Measurements from ENCODE around the gene CHMP4B.

Gene CHMP4B

GRCh38 chr20:33836277-33836676 lies 25.1 kb downstream of the CHMP4B start:
- TF ChIP-seq GLIS3 (CRISPR knock-in tag; IDR thresholded peaks at IDR 0.05): no peak
- no peak for TF ChIP-seq TCF4 (CRISPR knock-in tag; IDR thresholded peaks at IDR 0.05; ENCODE audit: borderline replicate concordance)
- ATAC-seq: no peak

- TF ChIP-seq ZFP30 (CRISPR knock-in tag; IDR thresholded peaks at IDR 0.05): no peak
- TF ChIP-seq SNAI2 (CRISPR knock-in tag; IDR thresholded peaks at IDR 0.05): no peak
- no peak for TF ChIP-seq ARNTL (CRISPR knock-in tag; IDR thresholded peaks at IDR 0.05; ENCODE audit: borderline replicate concordance, low read depth)
- TF ChIP-seq ZNF8 (CRISPR knock-in tag; IDR thresholded peaks at IDR 0.05): no peak
- TF ChIP-seq POU6F1 (CRISPR knock-in tag; IDR thresholded peaks at IDR 0.05; ENCODE audit: borderline replicate concordance, low read depth): no peak
- no peak for TF ChIP-seq ZFP3 (CRISPR knock-in tag; IDR thresholded peaks at IDR 0.05)
- no peak for TF ChIP-seq CSDC2 (CRISPR knock-in tag; IDR thresholded peaks at IDR 0.05)
- TF ChIP-seq PPARA (CRISPR knock-in tag; IDR thresholded peaks at IDR 0.05; ENCODE audit: borderline replicate concordance): no peak
- TF ChIP-seq ISL1 (CRISPR knock-in tag; IDR thresholded peaks at IDR 0.05): no peak
- TF ChIP-seq GLIS3 (CRISPR knock-in tag; IDR thresholded peaks at IDR 0.05): no peak
- TF ChIP-seq TOX (CRISPR knock-in tag; IDR thresholded peaks at IDR 0.05; ENCODE audit: borderline replicate concordance): no peak
- TF ChIP-seq ZC3H10 (CRISPR knock-in tag; IDR thresholded peaks at IDR 0.05): no peak
- no peak for ATAC-seq
Observed at GRCh38 chr20:33837096-33837830, 26.1 kb downstream of the CHMP4B start.

DNA sequence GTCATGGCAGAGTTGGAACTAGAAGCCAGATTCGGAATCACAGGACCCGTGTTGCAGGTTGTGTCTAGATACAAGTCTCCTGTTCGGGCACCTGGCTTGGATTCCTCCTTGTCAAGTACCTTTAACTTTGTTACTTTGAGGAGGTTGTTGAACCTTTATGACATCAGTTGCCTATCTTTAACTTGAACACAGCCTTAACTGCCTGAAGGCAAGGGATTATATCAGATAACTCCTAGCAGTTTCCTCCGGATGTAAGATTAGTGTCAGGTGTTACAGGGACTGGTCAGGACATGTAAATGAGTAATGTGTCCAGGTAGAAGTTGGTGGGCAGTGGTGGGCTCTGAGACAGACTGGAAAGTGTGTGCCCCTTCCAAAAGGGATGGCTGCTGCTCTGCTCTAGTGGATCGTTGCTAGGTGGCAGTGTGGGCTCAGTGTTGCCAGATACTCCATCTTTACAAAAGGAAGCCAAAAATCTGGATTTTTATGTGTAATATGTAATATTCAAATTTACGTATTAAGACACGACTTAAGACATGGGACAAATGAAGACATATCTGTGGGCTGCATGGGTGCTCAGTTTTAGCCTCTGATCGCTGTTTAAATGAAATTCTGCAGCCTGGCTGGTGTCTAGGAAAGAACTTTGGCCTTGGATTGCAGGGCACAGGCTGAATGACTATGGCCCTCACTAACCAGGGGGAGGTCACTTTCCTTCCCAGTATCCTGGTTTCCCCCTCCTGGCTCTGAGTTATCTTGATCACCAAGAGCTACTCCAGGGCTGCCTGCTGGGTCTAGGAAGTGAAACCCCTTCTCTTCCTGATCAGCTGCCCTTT lies 27.1 kb downstream of the CHMP4B start:
- ATAC-seq: no peak
- TF ChIP-seq TCF4 (CRISPR knock-in tag; IDR thresholded peaks at IDR 0.05; ENCODE audit: borderline replicate concordance): no peak
- no peak for TF ChIP-seq SNAI2 (CRISPR knock-in tag; IDR thresholded peaks at IDR 0.05)
- no peak for TF ChIP-seq GLIS3 (CRISPR knock-in tag; IDR thresholded peaks at IDR 0.05)
- no peak for TF ChIP-seq ARNTL (CRISPR knock-in tag; IDR thresholded peaks at IDR 0.05; ENCODE audit: borderline replicate concordance, low read depth)
- TF ChIP-seq OSR1 (CRISPR knock-in tag; IDR thresholded peaks at IDR 0.05): no peak
- TF ChIP-seq PPARA (CRISPR knock-in tag; IDR thresholded peaks at IDR 0.05; ENCODE audit: borderline replicate concordance): no peak
- no peak for TF ChIP-seq CSRNP3 (CRISPR knock-in tag; IDR thresholded peaks at IDR 0.05)
- no peak for TF ChIP-seq TSHZ2 (CRISPR knock-in tag; IDR thresholded peaks at IDR 0.05)
- TF ChIP-seq TOX (CRISPR knock-in tag; IDR thresholded peaks at IDR 0.05; ENCODE audit: borderline replicate concordance): no peak
- TF ChIP-seq CSDC2 (CRISPR knock-in tag; IDR thresholded peaks at IDR 0.05): no peak
- TF ChIP-seq ISL1 (CRISPR knock-in tag; IDR thresholded peaks at IDR 0.05): no peak
- TF ChIP-seq ZFP3 (CRISPR knock-in tag; IDR thresholded peaks at IDR 0.05): no peak
- no peak for TF ChIP-seq ESRRG (CRISPR knock-in tag; IDR thresholded peaks at IDR 0.05)

GRCh38 chr20:33839591-33839990 lies 28.4 kb downstream of the CHMP4B start:
- ATAC-seq: no peak
- TF ChIP-seq SNAI2 (CRISPR knock-in tag; IDR thresholded peaks at IDR 0.05) (no peak), PATZ1 (CRISPR knock-in tag; IDR thresholded peaks at IDR 0.05; ENCODE audit: borderline replicate concordance) (no peak), ZC3H10 (CRISPR knock-in tag; IDR thresholded peaks at IDR 0.05) (no peak), ISL1 (CRISPR knock-in tag; IDR thresholded peaks at IDR 0.05) (no peak), ZFP3 (CRISPR knock-in tag; IDR thresholded peaks at IDR 0.05) (no peak), ESRRG (CRISPR knock-in tag; IDR thresholded peaks at IDR 0.05) (no peak), CSRNP3 (CRISPR knock-in tag; IDR thresholded peaks at IDR 0.05) (no peak), TSHZ2 (CRISPR knock-in tag; IDR thresholded peaks at IDR 0.05) (no peak), ZNF565 (CRISPR knock-in tag; conservative IDR thresholded peaks at IDR 0.05; ENCODE audit: low read depth) (no peak), TOX (CRISPR knock-in tag; IDR thresholded peaks at IDR 0.05; ENCODE audit: borderline replicate concordance) (no peak), PPARA (CRISPR knock-in tag; IDR thresholded peaks at IDR 0.05; ENCODE audit: borderline replicate concordance) (no peak), OSR1 (CRISPR knock-in tag; IDR thresholded peaks at IDR 0.05) (no peak), ZNF8 (CRISPR knock-in tag; IDR thresholded peaks at IDR 0.05) (no peak), GLIS3 (CRISPR knock-in tag; IDR thresholded peaks at IDR 0.05) (no peak)
